Measurements from ENCODE around the gene NUMB. TPM values are rescaled to one million over a fixed set of nuclear protein-coding genes. Genes with fewer than 3 reads are reported as not detected.
A peak's percentile ranks its signal among the peaks of the same experiment; 100 is the strongest.

Gene NUMB
- total RNA-seq, 2 donors from 2014 or later, result 79.9 to 85.2 TPM

DNA sequence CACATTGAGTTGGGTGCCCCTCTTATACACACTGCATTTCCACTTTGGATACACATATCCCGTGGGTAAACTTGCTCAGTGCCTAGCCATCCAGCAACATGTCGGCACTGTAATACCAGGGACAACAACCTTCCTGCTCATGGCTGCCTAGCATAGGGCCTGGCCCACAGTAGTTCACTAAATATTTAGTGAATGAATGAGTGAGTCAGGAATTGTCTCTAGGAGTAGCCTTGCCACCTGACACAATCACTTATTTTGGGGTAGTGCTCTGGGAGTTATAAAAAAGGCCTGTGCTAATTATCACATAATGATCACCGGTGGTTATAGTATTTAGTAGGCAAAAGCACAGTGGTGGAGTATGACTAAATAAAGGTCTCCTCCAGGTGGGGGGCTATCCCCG, 8.5 kb upstream of the NUMB start:
- no peaks in the 10 kb centered on the region for H3K27me3 Mint-ChIP-seq (ENCODE audit: insufficient read depth)

DNA sequence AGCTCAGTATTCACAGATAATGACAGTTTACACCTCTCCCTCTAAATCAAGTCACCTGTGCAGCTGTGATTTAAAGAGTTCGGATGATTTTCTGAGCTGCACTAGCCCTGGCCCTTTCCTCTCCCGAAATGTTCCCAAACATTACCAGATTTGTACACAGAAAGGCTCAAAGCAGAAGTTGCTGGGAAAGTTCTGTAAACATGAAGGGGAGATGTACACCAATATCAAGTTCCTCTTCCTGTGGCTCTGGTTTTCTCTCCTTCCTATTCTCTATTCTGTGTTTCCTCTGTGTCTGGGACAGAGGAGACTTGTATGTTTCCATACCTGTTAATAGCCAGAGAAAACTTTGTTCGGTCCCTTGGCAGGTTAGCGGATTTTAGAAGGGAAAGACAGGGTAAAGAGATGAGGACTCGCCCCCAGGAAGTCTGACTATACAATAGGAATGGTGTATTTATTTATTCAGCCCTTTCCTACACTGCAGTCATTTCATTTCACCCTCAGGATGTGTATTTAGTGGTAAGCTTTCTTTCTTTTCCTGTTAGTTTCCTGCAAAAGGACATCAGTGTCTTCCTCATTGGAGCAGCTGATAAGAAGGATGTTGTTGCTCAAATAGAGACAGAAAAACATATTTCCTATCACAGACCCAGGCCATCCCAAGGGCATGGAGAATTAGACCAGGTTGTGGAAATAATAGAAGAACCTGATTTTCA, 7.6 kb upstream of the NUMB start:
- no peak overlapping the region for H3K4me3 Mint-ChIP-seq
- peaks cover 31% of the 10 kb centered on the region for H3K4me1 Mint-ChIP-seq
- TF ChIP-seq, protein P1, sequence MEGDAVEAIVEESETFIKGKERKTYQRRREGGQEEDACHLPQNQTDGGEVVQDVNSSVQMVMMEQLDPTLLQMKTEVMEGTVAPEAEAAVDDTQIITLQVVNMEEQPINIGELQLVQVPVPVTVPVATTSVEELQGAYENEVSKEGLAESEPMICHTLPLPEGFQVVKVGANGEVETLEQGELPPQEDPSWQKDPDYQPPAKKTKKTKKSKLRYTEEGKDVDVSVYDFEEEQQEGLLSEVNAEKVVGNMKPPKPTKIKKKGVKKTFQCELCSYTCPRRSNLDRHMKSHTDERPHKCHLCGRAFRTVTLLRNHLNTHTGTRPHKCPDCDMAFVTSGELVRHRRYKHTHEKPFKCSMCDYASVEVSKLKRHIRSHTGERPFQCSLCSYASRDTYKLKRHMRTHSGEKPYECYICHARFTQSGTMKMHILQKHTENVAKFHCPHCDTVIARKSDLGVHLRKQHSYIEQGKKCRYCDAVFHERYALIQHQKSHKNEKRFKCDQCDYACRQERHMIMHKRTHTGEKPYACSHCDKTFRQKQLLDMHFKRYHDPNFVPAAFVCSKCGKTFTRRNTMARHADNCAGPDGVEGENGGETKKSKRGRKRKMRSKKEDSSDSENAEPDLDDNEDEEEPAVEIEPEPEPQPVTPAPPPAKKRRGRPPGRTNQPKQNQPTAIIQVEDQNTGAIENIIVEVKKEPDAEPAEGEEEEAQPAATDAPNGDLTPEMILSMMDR (conservative IDR thresholded peaks at IDR 0.05), result no peak
- H3K9me3 Mint-ChIP-seq, result no peaks in the 10 kb centered on the region
- no peak overlapping the region for H3K27ac ChIP-seq (ENCODE audit: low read depth, low read length)
- 83 to 84% methylated on average over 1 to 5 of the region's 5 CpGs for WGBS, 2 experiments (ENCODE audit: insufficient coverage in 1 of 2, insufficient read length in 1 of 2)
- H3K4me3 ChIP-seq (ENCODE audit: low read length), result peak overlapping the region; percentile 15
- H3K36me3 ChIP-seq (ENCODE audit: control insufficient read depth, insufficient read depth, low read length), result no peaks in the 10 kb centered on the region
- no peak overlapping the region for H3K27ac Mint-ChIP-seq
- DNase-seq, result no peak
- H3K9me3 ChIP-seq (ENCODE audit: control insufficient read depth, low read length), result no peaks in the 10 kb centered on the region
- H3K27me3 Mint-ChIP-seq (ENCODE audit: insufficient read depth), result no peaks in the 10 kb centered on the region
- H3K27me3 ChIP-seq (ENCODE audit: control insufficient read depth, insufficient read depth, low read length, poor library complexity, severe bottlenecking), result no peaks in the 10 kb centered on the region
- H3K9ac ChIP-seq (ENCODE audit: extremely low read depth, low read length, poor library complexity, severe bottlenecking), result no peak overlapping the region
- H3K36me3 Mint-ChIP-seq (ENCODE audit: low read depth), result no peaks in the 10 kb centered on the region
- peaks cover 11% of the 10 kb centered on the region for H3K4me1 ChIP-seq (ENCODE audit: control insufficient read depth, insufficient read depth, low read length)

More for the DNA sequence above, 8.5 kb upstream of the NUMB start:
- Histone ChIP-seq H3K4me3 (ENCODE audit: low read length) (no peak overlapping the region), H3K27ac (ENCODE audit: low read depth, low read length) (no peak overlapping the region), H3K4me1 (ENCODE audit: control insufficient read depth, insufficient read depth, low read length) (peaks cover 11% of the 10 kb centered on the region), H3K9me3 (ENCODE audit: control insufficient read depth, low read length) (no peaks in the 10 kb centered on the region), H3K9ac (ENCODE audit: extremely low read depth, low read length, poor library complexity, severe bottlenecking) (no peak overlapping the region), H3K27me3 (ENCODE audit: control insufficient read depth, insufficient read depth, low read length, poor library complexity, severe bottlenecking) (no peaks in the 10 kb centered on the region), H3K36me3 (ENCODE audit: control insufficient read depth, insufficient read depth, low read length) (no peaks in the 10 kb centered on the region)
- Mint-ChIP-seq H3K4me1 (peaks cover 25% of the 10 kb centered on the region), H3K36me3 (ENCODE audit: low read depth) (no peaks in the 10 kb centered on the region), H3K4me3 (no peak overlapping the region), H3K27ac (no peak overlapping the region), H3K9me3 (no peaks in the 10 kb centered on the region)
- DNase-seq, result no peak
- TF ChIP-seq, protein P1 (conservative IDR thresholded peaks at IDR 0.05), result no peak
- 97 to 100% methylated on average over 2 to 4 of the region's 4 CpGs for WGBS, 2 experiments (ENCODE audit: insufficient coverage in 1 of 2, insufficient read length in 1 of 2)

DNA sequence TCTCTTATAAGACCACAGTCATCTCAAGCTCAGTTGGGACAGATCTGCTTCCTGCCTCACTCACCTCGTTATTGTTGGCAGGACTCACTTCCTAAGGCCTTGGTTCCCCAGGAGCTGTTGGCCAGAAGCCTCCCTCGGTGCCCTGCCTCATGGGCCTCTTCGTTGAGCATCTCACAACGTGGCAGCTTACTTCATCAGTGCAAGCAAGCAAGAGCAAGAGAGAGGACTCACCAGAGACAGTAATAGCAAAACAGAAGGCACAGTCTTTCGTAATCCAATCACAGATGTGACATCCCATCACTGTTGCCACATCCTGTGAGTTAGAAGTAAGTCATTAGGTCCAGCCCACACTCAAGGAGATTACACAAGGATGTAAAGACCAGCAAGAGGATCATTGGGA, 5.1 kb upstream of the NUMB start:
- H3K4me1 Mint-ChIP-seq, result peaks cover 45% of the 10 kb centered on the region
- no peak overlapping the region for H3K4me3 ChIP-seq (ENCODE audit: low read length)

More for the DNA sequence above, 5.1 kb upstream of the NUMB start:
- H3K9me3 ChIP-seq (ENCODE audit: control insufficient read depth, low read length), result no peaks in the 10 kb centered on the region
- no peak overlapping the region for H3K9ac ChIP-seq (ENCODE audit: extremely low read depth, low read length, poor library complexity, severe bottlenecking)
- Mint-ChIP-seq H3K9me3 (no peaks in the 10 kb centered on the region), H3K27ac (no peak overlapping the region), H3K36me3 (ENCODE audit: low read depth) (no peaks in the 10 kb centered on the region), H3K4me3 (no peak overlapping the region), H3K27me3 (ENCODE audit: insufficient read depth) (no peaks in the 10 kb centered on the region)
- 73 to 94% methylated on average over 2 to 5 of the region's 5 CpGs for WGBS, 2 experiments (ENCODE audit: insufficient coverage in 1 of 2, insufficient read length in 1 of 2)
- H3K36me3 ChIP-seq (ENCODE audit: control insufficient read depth, insufficient read depth, low read length), result no peaks in the 10 kb centered on the region
- no peaks in the 10 kb centered on the region for H3K27me3 ChIP-seq (ENCODE audit: control insufficient read depth, insufficient read depth, low read length, poor library complexity, severe bottlenecking)
- H3K4me1 ChIP-seq (ENCODE audit: control insufficient read depth, insufficient read depth, low read length), result peaks cover 14% of the 10 kb centered on the region
- DNase-seq, result peak; percentile 26
- no peak overlapping the region for H3K27ac ChIP-seq (ENCODE audit: low read depth, low read length)
- TF ChIP-seq, protein P1 (conservative IDR thresholded peaks at IDR 0.05), result no peak
